ENCODE data around the gene DPP6.

GRCh38 chr7:154469652-154470051 lies 417.5 kb downstream of the DPP6 start:
- TF ChIP-seq CTCF (conservative IDR thresholded peaks at IDR 0.05; ENCODE audit: low read length) (no peak), EZH2phosphoT487 (IDR thresholded peaks at IDR 0.05; ENCODE audit: borderline replicate concordance, low read depth, low read length) (no peak)
